Progenitor cell of endocrine pancreas (in vitro differentiated cells): ENCODE measurements around the gene BCL2. TPM values are rescaled to one million over a fixed set of nuclear protein-coding genes. Genes with fewer than 3 reads are reported as not detected.

Experiments
- DNase-seq: peaks from one replicate; pipeline ENCODE4 v3.0.0; 2021; ENCODE audit warnings: low spot score; ENCODE audit not compliant: unreplicated experiment
- H3K27ac Mint-ChIP-seq: 2 replicates; pipeline ENCODE4 v1.8.0; 2021; ENCODE audit warnings: mild to moderate bottlenecking, moderate library complexity, mixed read lengths
- H3K27me3 Mint-ChIP-seq: 2 replicates; pipeline ENCODE4 v1.8.0; 2021; ENCODE audit warnings: mixed read lengths
- H3K36me3 Mint-ChIP-seq: 2 replicates; pipeline ENCODE4 v1.8.0; 2022; ENCODE audit warnings: mixed read lengths; ENCODE audit not compliant: insufficient read depth
- H3K4me1 Mint-ChIP-seq: 2 replicates; pipeline ENCODE4 v1.8.0; 2021; ENCODE audit warnings: low read depth, mixed read lengths
- H3K4me3 Mint-ChIP-seq: 2 replicates; pipeline ENCODE4 v1.8.0; 2021; ENCODE audit warnings: low read depth, mild to moderate bottlenecking, moderate library complexity, mixed read lengths
- H3K9me3 Mint-ChIP-seq: 2 replicates; pipeline ENCODE4 v1.8.0; 2021; ENCODE audit warnings: low read depth, mixed read lengths
- total RNA-seq: library from RNA; stranded (reverse); gene quantifications from 2 replicates; pipeline ENCODE4 v1.2.1, GENCODE V29; 2021
- TF ChIP-seq, protein P1 (sequence below): fragments of 200-600 bp; sonication (generic); IDR thresholded peaks from one replicate; pipeline ENCODE4 v1.5.0; 2021; ENCODE audit warnings: antibody characterized with exemption, mild to moderate bottlenecking; ENCODE audit not compliant: unreplicated experiment

Gene BCL2
- total RNA-seq, 1 donor from 2014 or later: 3.8 TPM

GRCh38 chr18:63339920-63340484, 20.4 kb upstream of the BCL2 start:
- Mint-ChIP-seq H3K36me3 (peaks cover 33% of the 10 kb centered on the region), H3K4me3 (no peak overlapping the region), H3K27ac (no peak overlapping the region), H3K27me3 (no peaks in the 10 kb centered on the region), H3K4me1 (no peaks in the 10 kb centered on the region), H3K9me3 (no peaks in the 10 kb centered on the region)
- DNase-seq: no peak
- TF ChIP-seq, protein P1, sequence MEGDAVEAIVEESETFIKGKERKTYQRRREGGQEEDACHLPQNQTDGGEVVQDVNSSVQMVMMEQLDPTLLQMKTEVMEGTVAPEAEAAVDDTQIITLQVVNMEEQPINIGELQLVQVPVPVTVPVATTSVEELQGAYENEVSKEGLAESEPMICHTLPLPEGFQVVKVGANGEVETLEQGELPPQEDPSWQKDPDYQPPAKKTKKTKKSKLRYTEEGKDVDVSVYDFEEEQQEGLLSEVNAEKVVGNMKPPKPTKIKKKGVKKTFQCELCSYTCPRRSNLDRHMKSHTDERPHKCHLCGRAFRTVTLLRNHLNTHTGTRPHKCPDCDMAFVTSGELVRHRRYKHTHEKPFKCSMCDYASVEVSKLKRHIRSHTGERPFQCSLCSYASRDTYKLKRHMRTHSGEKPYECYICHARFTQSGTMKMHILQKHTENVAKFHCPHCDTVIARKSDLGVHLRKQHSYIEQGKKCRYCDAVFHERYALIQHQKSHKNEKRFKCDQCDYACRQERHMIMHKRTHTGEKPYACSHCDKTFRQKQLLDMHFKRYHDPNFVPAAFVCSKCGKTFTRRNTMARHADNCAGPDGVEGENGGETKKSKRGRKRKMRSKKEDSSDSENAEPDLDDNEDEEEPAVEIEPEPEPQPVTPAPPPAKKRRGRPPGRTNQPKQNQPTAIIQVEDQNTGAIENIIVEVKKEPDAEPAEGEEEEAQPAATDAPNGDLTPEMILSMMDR: peak; percentile 61

- DNase-seq: no peak
- H3K36me3 Mint-ChIP-seq: peaks cover 32% of the 10 kb centered on the region
- no peak overlapping the region for H3K27ac Mint-ChIP-seq
- H3K27me3 Mint-ChIP-seq: no peaks in the 10 kb centered on the region
- H3K9me3 Mint-ChIP-seq: no peaks in the 10 kb centered on the region
- H3K4me3 Mint-ChIP-seq: no peak overlapping the region
- TF ChIP-seq, protein P1: no peak
- H3K4me1 Mint-ChIP-seq: no peaks in the 10 kb centered on the region
These were observed 17.0 kb upstream of the BCL2 start for GRCh38 chr18:63336366-63337099.

DNA sequence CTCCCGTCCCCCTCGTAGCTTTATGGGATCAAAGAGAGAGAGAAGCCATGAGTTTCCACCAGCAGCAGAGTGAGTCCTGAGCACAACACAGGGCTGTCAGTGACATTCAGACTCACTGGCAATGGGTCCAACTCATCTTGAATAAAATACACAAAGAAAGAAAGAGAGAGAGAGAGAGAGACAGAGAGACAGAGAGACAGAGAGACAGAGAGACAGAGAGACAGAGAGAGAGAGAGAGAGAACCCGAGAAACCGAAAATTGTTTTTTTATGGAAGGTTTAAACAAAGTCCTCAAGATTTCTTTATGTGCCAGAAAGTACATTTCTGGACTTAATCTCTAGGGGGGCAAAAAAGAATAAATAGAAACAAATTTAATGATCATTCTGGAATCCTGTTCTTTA, 11.5 kb upstream of the BCL2 start:
- Mint-ChIP-seq H3K27ac (no peak overlapping the region), H3K36me3 (peaks cover 13% of the 10 kb centered on the region), H3K4me3 (no peak overlapping the region), H3K4me1 (no peaks in the 10 kb centered on the region), H3K9me3 (no peaks in the 10 kb centered on the region), H3K27me3 (no peaks in the 10 kb centered on the region)
- TF ChIP-seq, protein P1: no peak
- no peak for DNase-seq

- Mint-ChIP-seq H3K27ac (no peak overlapping the region), H3K4me1 (no peaks in the 10 kb centered on the region), H3K36me3 (peaks cover 7% of the 10 kb centered on the region), H3K4me3 (no peak overlapping the region), H3K9me3 (no peaks in the 10 kb centered on the region), H3K27me3 (no peaks in the 10 kb centered on the region)
- TF ChIP-seq, protein P1: no peak
- DNase-seq: no peak
These were observed 10.0 kb upstream of the BCL2 start for GRCh38 chr18:63329431-63330145.

DNA sequence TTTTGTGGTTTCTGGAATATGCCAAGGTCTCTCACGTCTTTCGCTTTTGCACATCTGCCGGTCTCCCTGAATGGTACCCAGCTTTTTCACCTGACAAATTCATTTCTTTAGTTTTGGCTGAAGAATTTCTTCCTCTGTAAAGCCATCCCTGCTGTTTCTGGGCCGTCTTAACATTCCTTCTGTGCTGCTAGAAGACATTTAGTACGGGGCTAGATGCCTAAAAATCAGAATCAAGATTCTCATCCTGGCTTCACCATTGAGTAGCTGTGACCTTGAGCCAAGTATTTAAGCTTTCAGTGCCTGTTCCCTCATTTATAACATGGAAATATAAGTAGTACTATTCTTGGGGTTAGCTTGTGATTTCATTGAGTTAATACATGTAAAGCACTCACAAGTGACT, 6.4 kb upstream of the BCL2 start:
- no peaks in the 10 kb centered on the region for H3K27me3 Mint-ChIP-seq
- peaks cover 5% of the 10 kb centered on the region for H3K4me1 Mint-ChIP-seq
- H3K9me3 Mint-ChIP-seq: no peaks in the 10 kb centered on the region
- TF ChIP-seq, protein P1: no peak
- peaks cover 2% of the 10 kb centered on the region for H3K36me3 Mint-ChIP-seq
- no peak overlapping the region for H3K4me3 Mint-ChIP-seq
- H3K27ac Mint-ChIP-seq: no peak overlapping the region
- DNase-seq: no peak
